ENCODE data around the gene ROMO1.

Gene ROMO1

GRCh38 chr20:35699127-35699956, at the start of gene ROMO1, which contains the start of gene NFS1:
ROMO1 (plus strand) TSS chr20:35699405; CDS start chr20:35699633, 228 bp downstream.
NFS1 (minus strand) TSS chr20:35699352; CDS start chr20:35699288, 64 bp downstream.
- DNase-seq = peak; percentile 87

- DNase-seq = no peak
Measured at GRCh38 chr20:35650632-35651031, 48.6 kb upstream of the ROMO1 start.

GRCh38 chr20:35651958-35652357, 47.2 kb upstream of the ROMO1 start:
- DNase-seq = no peak

- no peak for DNase-seq
Measured at GRCh38 chr20:35652641-35653429, 46.4 kb upstream of the ROMO1 start.

- no peak for DNase-seq
Measured at GRCh38 chr20:35653430-35653734, 45.8 kb upstream of the ROMO1 start.

GRCh38 chr20:35653893-35654292, 45.3 kb upstream of the ROMO1 start:
- DNase-seq = no peak

GRCh38 chr20:35654415-35654814, 44.8 kb upstream of the ROMO1 start:
- no peak for DNase-seq

- no peak for DNase-seq
Measured at GRCh38 chr20:35657271-35657670, 41.9 kb upstream of the ROMO1 start.

- DNase-seq = peak; percentile 55
Measured at GRCh38 chr20:35660122-35660937, 38.9 kb upstream of the ROMO1 start.

- no peak for DNase-seq
Measured at GRCh38 chr20:35661053-35661452, 38.2 kb upstream of the ROMO1 start.

GRCh38 chr20:35661908-35662307, 37.3 kb upstream of the ROMO1 start:
- DNase-seq = no peak

- DNase-seq = peak; percentile 18
Measured at GRCh38 chr20:35662551-35662950, 36.7 kb upstream of the ROMO1 start.

GRCh38 chr20:35663516-35664465, 35.4 kb upstream of the ROMO1 start:
- peak; percentile 67 for DNase-seq

- peak; percentile 93 for DNase-seq
Measured at GRCh38 chr20:35664466-35665206, 34.6 kb upstream of the ROMO1 start, which contains the start of the genes CPNE1 and RBM12. CPNE1 (minus strand) TSS chr20:35664900; CDS start chr20:35632923, 31,977 bp downstream. RBM12 (minus strand) TSS chr20:35664900; CDS start chr20:35655322, 9,578 bp downstream.

- no peak for DNase-seq
Measured at GRCh38 chr20:35665949-35666288, 33.3 kb upstream of the ROMO1 start.

- DNase-seq = no peak
Measured at GRCh38 chr20:35669221-35669620, 30.0 kb upstream of the ROMO1 start.

- DNase-seq = no peak
Measured at GRCh38 chr20:35669681-35670080, 29.5 kb upstream of the ROMO1 start.

GRCh38 chr20:35673884-35674283, 25.3 kb upstream of the ROMO1 start:
- DNase-seq = no peak

GRCh38 chr20:35674921-35675320, 24.3 kb upstream of the ROMO1 start:
- DNase-seq = no peak

GRCh38 chr20:35680452-35681183, 18.6 kb upstream of the ROMO1 start:
- no peak for DNase-seq

Data from stimulated activated CD4-positive, alpha-beta T cell treated with anti-CD3 and anti-CD28 coated beads, Interleukin-1b, Interleukin-23, amount 100 ng/mL, for 48 hours (primary cell).